Activated naive CD4-positive, alpha-beta T cell treated with anti-CD3 and anti-CD28 coated beads, Interleukin-2, amount 50 U/mL, for 16 hours (primary cell): ENCODE results near the gene RAB41.
"Not testable (repeated sequence)": the region's sequence is repeated elsewhere in the genome, so short reads cannot be mapped to it uniquely, and the experiment has no call there.

Experiments used
- DNase-seq: peaks from one replicate; pipeline ENCODE4 v3.0.0-alpha.2; 2020

The RAB41 gene

DNA sequence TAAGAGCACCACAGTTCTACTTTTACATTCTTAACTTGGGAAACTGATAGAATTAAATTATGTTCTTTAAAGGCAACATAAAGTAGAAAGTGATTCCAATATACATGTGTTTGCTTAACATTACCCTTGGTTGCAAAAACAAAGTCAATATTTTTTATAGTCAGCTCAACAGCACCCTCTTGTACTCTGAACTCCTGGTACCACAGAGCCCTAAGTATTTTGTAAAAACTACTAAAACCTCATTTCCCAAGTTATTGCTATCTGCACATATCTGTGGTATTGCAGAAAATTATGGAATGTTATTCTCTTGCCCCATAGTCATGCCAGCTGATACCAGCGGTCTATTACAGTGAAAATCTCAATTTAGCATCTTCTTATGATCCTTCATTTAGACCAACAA lies 10.8 kb downstream of the RAB41 start:
- DNase-seq = no peak

- no peak for DNase-seq
Observed at GRCh38 chrX:70293621-70294020, 11.6 kb downstream of the RAB41 start.

- DNase-seq = no peak
Observed at GRCh38 chrX:70301716-70302115, 19.7 kb downstream of the RAB41 start.

DNA sequence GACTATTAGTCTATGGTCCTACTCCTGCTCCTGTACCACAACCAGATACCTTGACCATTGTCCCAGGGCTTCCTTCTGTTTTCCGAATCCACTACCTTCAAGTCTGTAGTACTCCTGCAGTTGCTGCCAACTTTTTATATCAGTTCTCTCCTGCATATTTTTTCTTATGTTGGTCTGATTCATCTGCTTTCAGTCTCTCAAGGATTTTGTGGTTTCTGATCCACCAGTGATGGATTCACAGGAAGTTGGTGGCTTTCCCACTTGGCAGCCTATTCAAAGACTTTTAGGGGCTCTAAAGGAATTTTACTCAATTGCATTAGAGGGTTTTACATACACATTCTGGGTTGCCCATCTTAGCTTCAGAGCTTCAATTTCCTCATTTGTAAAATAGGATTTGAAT lies 31.5 kb downstream of the RAB41 start:
- no peak for DNase-seq

GRCh38 chrX:70322784-70323183 lies 40.8 kb downstream of the RAB41 start:
- no peak for DNase-seq

DNA sequence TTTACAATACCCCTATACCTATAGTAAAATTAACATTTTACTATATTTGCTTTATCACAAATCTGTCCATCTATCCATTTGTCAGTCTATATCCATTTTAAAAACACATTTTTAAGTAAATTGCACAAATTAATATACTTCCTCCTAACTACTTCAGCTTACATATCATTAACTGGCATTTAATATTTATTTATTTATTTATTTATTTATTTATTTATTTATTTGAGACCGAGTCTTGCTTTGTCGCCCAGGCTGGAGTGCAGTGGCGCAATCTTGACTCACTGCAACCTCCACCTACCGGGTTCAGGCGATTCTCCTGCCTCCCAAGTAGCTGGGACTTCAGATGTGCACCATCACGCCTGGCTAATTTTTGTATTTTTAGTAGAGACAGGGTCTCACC lies 41.7 kb downstream of the RAB41 start:
- not testable (repeated sequence) for DNase-seq

DNA sequence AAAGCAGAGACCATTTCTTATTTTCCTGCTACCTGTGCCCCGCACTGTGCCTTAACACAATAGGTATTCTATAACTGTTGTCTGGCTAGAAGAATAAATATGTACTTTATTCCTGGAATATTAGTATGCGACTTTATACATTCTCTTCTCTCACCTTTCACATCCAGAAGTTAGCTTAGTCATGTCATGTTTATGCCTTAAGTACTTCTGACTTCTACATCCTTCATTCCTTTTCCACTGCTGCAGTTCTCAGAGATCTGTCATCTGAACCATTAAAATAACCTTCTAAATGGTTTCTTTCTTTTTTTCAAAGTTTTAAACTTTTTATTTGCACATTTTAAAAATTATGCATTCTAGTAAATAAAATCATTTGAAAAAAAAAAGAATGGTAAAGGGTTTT lies 42.4 kb downstream of the RAB41 start:
- no peak for DNase-seq

- no peak for DNase-seq
Observed at GRCh38 chrX:70331161-70331560, 49.2 kb downstream of the RAB41 start.

DNA sequence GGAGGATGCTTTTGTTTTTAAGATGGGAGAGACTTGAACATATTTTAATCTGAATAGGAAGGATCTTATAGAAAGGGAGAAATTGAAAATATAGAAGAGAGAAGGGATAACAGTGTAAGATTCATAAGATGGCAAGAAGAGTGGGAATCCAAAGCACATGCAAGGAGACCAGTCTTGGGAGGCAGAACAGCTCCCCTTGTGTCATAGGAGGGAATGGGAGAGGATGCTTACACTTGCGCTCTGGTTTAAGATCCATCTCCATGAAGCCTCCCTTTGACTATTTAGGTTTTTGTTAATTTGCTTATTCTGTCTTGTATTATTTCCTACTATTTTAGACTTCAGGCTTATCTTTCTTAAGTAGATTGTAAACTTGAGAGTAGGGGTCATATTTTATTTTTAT lies 50.6 kb downstream of the RAB41 start:
- no peak for DNase-seq
